HepG2 (cell line): ENCODE data around the gene ZFAND2B. TPM values are rescaled to one million over a fixed set of nuclear protein-coding genes. Genes with fewer than 3 reads are reported as not detected.

Experiments
- KAT8 ChIP-seq: IDR thresholded peaks from 2 replicates; pipeline ENCODE4 v1.6.1; 2016; ENCODE audit warnings: missing genetic modification reagents, missing compliant biosample characterization
- MXD4 ChIP-seq: IDR thresholded peaks from 2 replicates; pipeline ENCODE4 v1.6.1; 2016; ENCODE audit warnings: mild to moderate bottlenecking, missing biosample characterization, missing genetic modification reagents
- NFIC ChIP-seq: IDR thresholded peaks from 2 replicates; pipeline ENCODE4 v1.6.1; 2012; ENCODE audit warnings: mild to moderate bottlenecking, low read length, inconsistent platforms
- NR2F1 ChIP-seq, 2 experiments: fragments of 450-650 bp in 1 of 2; formaldehyde crosslinking in 1 of 2; IDR thresholded peaks; 2 replicates each; pipeline versions ENCODE4 v1.5.0 to v1.6.1; 2016 to 2020; ENCODE audit warnings: mild to moderate bottlenecking in 1 of 2, missing compliant biosample characterization in 1 of 2, missing genetic modification reagents in 1 of 2, moderate library complexity in 1 of 2
- PRDM4 ChIP-seq: sonication (generic); formaldehyde crosslinking; IDR thresholded peaks from 2 replicates; pipeline ENCODE4 v1.9.0; 2021; ENCODE audit warnings: missing genetic modification reagents, borderline replicate concordance
- RORA ChIP-seq: sonication (generic); formaldehyde crosslinking; IDR thresholded peaks from 2 replicates; pipeline ENCODE4 v1.5.0; 2020; ENCODE audit warnings: mild to moderate bottlenecking, missing genetic modification reagents, moderate library complexity
- SOX5 ChIP-seq: IDR thresholded peaks from 2 replicates; pipeline ENCODE4 v1.6.1; 2016; ENCODE audit warnings: borderline replicate concordance
- ZNF333 ChIP-seq: sonication (generic); formaldehyde crosslinking; IDR thresholded peaks from 2 replicates; pipeline ENCODE4 v1.4.0; 2020; ENCODE audit warnings: mild to moderate bottlenecking, missing genetic modification reagents, borderline replicate concordance
- polyA plus RNA-seq, 8 experiments: library from polyadenylated mRNA; depleted of rRNA in 3 of 8; stranded (reverse) in 7 of 8; unstranded in 1 of 8; fragments of >200 nt; fragmentation: Illumina TruSeq in 4 of 8; extraction: Trizol in 4 of 8; gene quantifications; 2 replicates each; pipeline versions ENCODE4 v1.2.1 to v1.2.3, GENCODE V29; 2011 to 2016; ENCODE audit warnings: low read depth in 4 of 8, missing spikeins in 1 of 8, mixed read lengths in 1 of 8; ENCODE audit not compliant: insufficient read depth in 1 of 8
- total RNA-seq, 5 experiments: library from RNA; depleted of rRNA; stranded (reverse); fragments of >200 nt; fragmentation: Illumina TruSeq; extraction: Trizol; gene quantifications; 2 replicates each; pipeline ENCODE4 v1.2.3, GENCODE V29; 2016; ENCODE audit warnings: low read depth in 1 of 5
- TF ChIP-seq, protein P1 (sequence below): sonication (generic); formaldehyde crosslinking; IDR thresholded peaks from 2 replicates; pipeline ENCODE4 v1.8.0; 2022; ENCODE audit warnings: missing genetic modification reagents, mild to moderate bottlenecking, moderate library complexity, borderline replicate concordance
- TF ChIP-seq, protein P2 (sequence below): sonication (generic); formaldehyde crosslinking; conservative IDR thresholded peaks from 2 replicates; pipeline ENCODE4 v1.4.0; 2020; ENCODE audit warnings: missing genetic modification reagents
- TF ChIP-seq, protein P3 (sequence below): sonication (generic); formaldehyde crosslinking; IDR thresholded peaks from 2 replicates; pipeline ENCODE4 v1.4.0; 2020; ENCODE audit warnings: missing genetic modification reagents, borderline replicate concordance
- TF ChIP-seq, protein P4 (sequence below): sonication (generic); formaldehyde crosslinking; IDR thresholded peaks from 2 replicates; pipeline ENCODE4 v1.9.0; 2021; ENCODE audit warnings: mild to moderate bottlenecking, missing genetic modification reagents

ZFAND2B gene
- total and polyA plus RNA-seq, 2 of the 13 experiments (the other 11 are each of a cell fraction or from before 2014, with no cell fraction given): 53.3 to 115 TPM

- TF ChIP-seq MXD4 (CRISPR knock-in tag) (no peak), SOX5 (peak; percentile 80), PRDM4 (CRISPR knock-in tag) (no peak; the same call in 1 of the 2 replicates), KAT8 (CRISPR knock-in tag) (peak; percentile 65; the same call in 1 of the 2 replicates), RORA (CRISPR knock-in tag) (no peak), NFIC (no peak), NR2F1 (CRISPR knock-in tag; IDR thresholded peaks at IDR 0.05) (no peak), ZNF333 (CRISPR knock-in tag) (no peak)
- TF ChIP-seq, protein P1, sequence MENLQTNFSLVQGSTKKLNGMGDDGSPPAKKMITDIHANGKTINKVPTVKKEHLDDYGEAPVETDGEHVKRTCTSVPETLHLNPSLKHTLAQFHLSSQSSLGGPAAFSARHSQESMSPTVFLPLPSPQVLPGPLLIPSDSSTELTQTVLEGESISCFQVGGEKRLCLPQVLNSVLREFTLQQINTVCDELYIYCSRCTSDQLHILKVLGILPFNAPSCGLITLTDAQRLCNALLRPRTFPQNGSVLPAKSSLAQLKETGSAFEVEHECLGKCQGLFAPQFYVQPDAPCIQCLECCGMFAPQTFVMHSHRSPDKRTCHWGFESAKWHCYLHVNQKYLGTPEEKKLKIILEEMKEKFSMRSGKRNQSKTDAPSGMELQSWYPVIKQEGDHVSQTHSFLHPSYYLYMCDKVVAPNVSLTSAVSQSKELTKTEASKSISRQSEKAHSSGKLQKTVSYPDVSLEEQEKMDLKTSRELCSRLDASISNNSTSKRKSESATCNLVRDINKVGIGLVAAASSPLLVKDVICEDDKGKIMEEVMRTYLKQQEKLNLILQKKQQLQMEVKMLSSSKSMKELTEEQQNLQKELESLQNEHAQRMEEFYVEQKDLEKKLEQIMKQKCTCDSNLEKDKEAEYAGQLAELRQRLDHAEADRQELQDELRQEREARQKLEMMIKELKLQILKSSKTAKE (CRISPR knock-in tag): no peak
- TF ChIP-seq, protein P2, sequence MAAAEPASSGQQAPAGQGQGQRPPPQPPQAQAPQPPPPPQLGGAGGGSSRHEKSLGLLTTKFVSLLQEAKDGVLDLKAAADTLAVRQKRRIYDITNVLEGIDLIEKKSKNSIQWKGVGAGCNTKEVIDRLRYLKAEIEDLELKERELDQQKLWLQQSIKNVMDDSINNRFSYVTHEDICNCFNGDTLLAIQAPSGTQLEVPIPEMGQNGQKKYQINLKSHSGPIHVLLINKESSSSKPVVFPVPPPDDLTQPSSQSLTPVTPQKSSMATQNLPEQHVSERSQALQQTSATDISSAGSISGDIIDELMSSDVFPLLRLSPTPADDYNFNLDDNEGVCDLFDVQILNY (CRISPR knock-in tag): no peak
- TF ChIP-seq, protein P3, sequence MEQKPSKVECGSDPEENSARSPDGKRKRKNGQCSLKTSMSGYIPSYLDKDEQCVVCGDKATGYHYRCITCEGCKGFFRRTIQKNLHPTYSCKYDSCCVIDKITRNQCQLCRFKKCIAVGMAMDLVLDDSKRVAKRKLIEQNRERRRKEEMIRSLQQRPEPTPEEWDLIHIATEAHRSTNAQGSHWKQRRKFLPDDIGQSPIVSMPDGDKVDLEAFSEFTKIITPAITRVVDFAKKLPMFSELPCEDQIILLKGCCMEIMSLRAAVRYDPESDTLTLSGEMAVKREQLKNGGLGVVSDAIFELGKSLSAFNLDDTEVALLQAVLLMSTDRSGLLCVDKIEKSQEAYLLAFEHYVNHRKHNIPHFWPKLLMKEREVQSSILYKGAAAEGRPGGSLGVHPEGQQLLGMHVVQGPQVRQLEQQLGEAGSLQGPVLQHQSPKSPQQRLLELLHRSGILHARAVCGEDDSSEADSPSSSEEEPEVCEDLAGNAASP: peak; percentile 39
- TF ChIP-seq, protein P4, sequence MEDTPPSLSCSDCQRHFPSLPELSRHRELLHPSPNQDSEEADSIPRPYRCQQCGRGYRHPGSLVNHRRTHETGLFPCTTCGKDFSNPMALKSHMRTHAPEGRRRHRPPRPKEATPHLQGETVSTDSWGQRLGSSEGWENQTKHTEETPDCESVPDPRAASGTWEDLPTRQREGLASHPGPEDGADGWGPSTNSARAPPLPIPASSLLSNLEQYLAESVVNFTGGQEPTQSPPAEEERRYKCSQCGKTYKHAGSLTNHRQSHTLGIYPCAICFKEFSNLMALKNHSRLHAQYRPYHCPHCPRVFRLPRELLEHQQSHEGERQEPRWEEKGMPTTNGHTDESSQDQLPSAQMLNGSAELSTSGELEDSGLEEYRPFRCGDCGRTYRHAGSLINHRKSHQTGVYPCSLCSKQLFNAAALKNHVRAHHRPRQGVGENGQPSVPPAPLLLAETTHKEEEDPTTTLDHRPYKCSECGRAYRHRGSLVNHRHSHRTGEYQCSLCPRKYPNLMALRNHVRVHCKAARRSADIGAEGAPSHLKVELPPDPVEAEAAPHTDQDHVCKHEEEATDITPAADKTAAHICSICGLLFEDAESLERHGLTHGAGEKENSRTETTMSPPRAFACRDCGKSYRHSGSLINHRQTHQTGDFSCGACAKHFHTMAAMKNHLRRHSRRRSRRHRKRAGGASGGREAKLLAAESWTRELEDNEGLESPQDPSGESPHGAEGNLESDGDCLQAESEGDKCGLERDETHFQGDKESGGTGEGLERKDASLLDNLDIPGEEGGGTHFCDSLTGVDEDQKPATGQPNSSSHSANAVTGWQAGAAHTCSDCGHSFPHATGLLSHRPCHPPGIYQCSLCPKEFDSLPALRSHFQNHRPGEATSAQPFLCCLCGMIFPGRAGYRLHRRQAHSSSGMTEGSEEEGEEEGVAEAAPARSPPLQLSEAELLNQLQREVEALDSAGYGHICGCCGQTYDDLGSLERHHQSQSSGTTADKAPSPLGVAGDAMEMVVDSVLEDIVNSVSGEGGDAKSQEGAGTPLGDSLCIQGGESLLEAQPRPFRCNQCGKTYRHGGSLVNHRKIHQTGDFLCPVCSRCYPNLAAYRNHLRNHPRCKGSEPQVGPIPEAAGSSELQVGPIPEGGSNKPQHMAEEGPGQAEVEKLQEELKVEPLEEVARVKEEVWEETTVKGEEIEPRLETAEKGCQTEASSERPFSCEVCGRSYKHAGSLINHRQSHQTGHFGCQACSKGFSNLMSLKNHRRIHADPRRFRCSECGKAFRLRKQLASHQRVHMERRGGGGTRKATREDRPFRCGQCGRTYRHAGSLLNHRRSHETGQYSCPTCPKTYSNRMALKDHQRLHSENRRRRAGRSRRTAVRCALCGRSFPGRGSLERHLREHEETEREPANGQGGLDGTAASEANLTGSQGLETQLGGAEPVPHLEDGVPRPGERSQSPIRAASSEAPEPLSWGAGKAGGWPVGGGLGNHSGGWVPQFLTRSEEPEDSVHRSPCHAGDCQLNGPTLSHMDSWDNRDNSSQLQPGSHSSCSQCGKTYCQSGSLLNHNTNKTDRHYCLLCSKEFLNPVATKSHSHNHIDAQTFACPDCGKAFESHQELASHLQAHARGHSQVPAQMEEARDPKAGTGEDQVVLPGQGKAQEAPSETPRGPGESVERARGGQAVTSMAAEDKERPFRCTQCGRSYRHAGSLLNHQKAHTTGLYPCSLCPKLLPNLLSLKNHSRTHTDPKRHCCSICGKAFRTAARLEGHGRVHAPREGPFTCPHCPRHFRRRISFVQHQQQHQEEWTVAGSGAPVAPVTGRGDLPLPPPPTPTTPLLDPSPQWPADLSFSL (CRISPR knock-in tag): no peak
Measured at GRCh38 chr2:219249203-219249980, 42.8 kb downstream of the ZFAND2B start (continued).
